ENCODE data around the gene AMPH.

The AMPH gene

GRCh38 chr7:38525857-38526256 lies 105.3 kb downstream of the AMPH start:
- no peak for TF ChIP-seq CTCF (IDR thresholded peaks at IDR 0.05; ENCODE audit: low read depth, low read length)
- TF ChIP-seq EZH2phosphoT487 (IDR thresholded peaks at IDR 0.05; ENCODE audit: low read depth) = no peak
- Histone ChIP-seq H3K27ac (ENCODE audit: low read length) (no peak overlapping the region), H3K9me3 (ENCODE audit: insufficient read depth, low read length) (no peaks in the 10 kb centered on the region), H3K4me1 (ENCODE audit: low read length) (no peaks in the 10 kb centered on the region), H2AFZ (ENCODE audit: low read depth, low read length) (no peak overlapping the region), H3K4me2 (ENCODE audit: low read length) (no peak overlapping the region), H4K20me1 (ENCODE audit: insufficient read depth, low read length) (no peaks in the 10 kb centered on the region), H3K27me3 (ENCODE audit: low read depth, low read length) (no peaks in the 10 kb centered on the region), H3K36me3 (replicated peaks; ENCODE audit: low read depth, low read length) (no peaks in the 10 kb centered on the region), H3K4me3 (ENCODE audit: low read length) (no peak overlapping the region), H3K79me2 (ENCODE audit: low read length) (no peaks in the 10 kb centered on the region), H3K9ac (ENCODE audit: low read length) (no peak overlapping the region)

- H3K4me2 ChIP-seq (ENCODE audit: low read length) = no peak overlapping the region
- H3K27ac ChIP-seq (ENCODE audit: low read length) = no peak overlapping the region
- H4K20me1 ChIP-seq (ENCODE audit: insufficient read depth, low read length) = no peaks in the 10 kb centered on the region
- TF ChIP-seq CTCF (IDR thresholded peaks at IDR 0.05; ENCODE audit: low read depth, low read length) (no peak), EZH2phosphoT487 (IDR thresholded peaks at IDR 0.05; ENCODE audit: low read depth) (no peak)
- no peaks in the 10 kb centered on the region for H3K4me1 ChIP-seq (ENCODE audit: low read length)
- H2AFZ ChIP-seq (ENCODE audit: low read depth, low read length) = no peak overlapping the region
- no peak overlapping the region for H3K9ac ChIP-seq (ENCODE audit: low read length)
- no peaks in the 10 kb centered on the region for H3K27me3 ChIP-seq (ENCODE audit: low read depth, low read length)
- H3K79me2 ChIP-seq (ENCODE audit: low read length) = no peaks in the 10 kb centered on the region
- H3K9me3 ChIP-seq (ENCODE audit: insufficient read depth, low read length) = no peaks in the 10 kb centered on the region
- no peaks in the 10 kb centered on the region for H3K36me3 ChIP-seq (replicated peaks; ENCODE audit: low read depth, low read length)
- H3K4me3 ChIP-seq (ENCODE audit: low read length) = no peak overlapping the region
These were observed 106.4 kb downstream of the AMPH start for GRCh38 chr7:38524786-38525185.

- no peak overlapping the region for H3K27ac ChIP-seq (ENCODE audit: low read length)
- H3K9me3 ChIP-seq (ENCODE audit: insufficient read depth, low read length) = no peaks in the 10 kb centered on the region
- no peak overlapping the region for H3K4me2 ChIP-seq (ENCODE audit: low read length)
- no peak overlapping the region for H2AFZ ChIP-seq (ENCODE audit: low read depth, low read length)
- H3K9ac ChIP-seq (ENCODE audit: low read length) = no peak overlapping the region
- no peak for TF ChIP-seq EZH2phosphoT487 (IDR thresholded peaks at IDR 0.05; ENCODE audit: low read depth)
- no peak for TF ChIP-seq CTCF (IDR thresholded peaks at IDR 0.05; ENCODE audit: low read depth, low read length)
- no peaks in the 10 kb centered on the region for H3K79me2 ChIP-seq (ENCODE audit: low read length)
- H3K36me3 ChIP-seq (replicated peaks; ENCODE audit: low read depth, low read length) = no peaks in the 10 kb centered on the region
- no peak overlapping the region for H3K4me3 ChIP-seq (ENCODE audit: low read length)
- H4K20me1 ChIP-seq (ENCODE audit: insufficient read depth, low read length) = no peaks in the 10 kb centered on the region
- no peaks in the 10 kb centered on the region for H3K4me1 ChIP-seq (ENCODE audit: low read length)
- no peaks in the 10 kb centered on the region for H3K27me3 ChIP-seq (ENCODE audit: low read depth, low read length)
These were observed 110.4 kb downstream of the AMPH start for GRCh38 chr7:38520741-38521140.

GRCh38 chr7:38518541-38518940 lies 112.6 kb downstream of the AMPH start:
- no peak overlapping the region for H3K4me3 ChIP-seq (ENCODE audit: low read length)
- TF ChIP-seq CTCF (IDR thresholded peaks at IDR 0.05; ENCODE audit: low read depth, low read length) = no peak
- no peak for TF ChIP-seq EZH2phosphoT487 (IDR thresholded peaks at IDR 0.05; ENCODE audit: low read depth)
- no peaks in the 10 kb centered on the region for H3K27me3 ChIP-seq (ENCODE audit: low read depth, low read length)
- no peak overlapping the region for H2AFZ ChIP-seq (ENCODE audit: low read depth, low read length)
- H3K9me3 ChIP-seq (ENCODE audit: insufficient read depth, low read length) = no peaks in the 10 kb centered on the region
- no peaks in the 10 kb centered on the region for H4K20me1 ChIP-seq (ENCODE audit: insufficient read depth, low read length)
- H3K36me3 ChIP-seq (replicated peaks; ENCODE audit: low read depth, low read length) = no peaks in the 10 kb centered on the region
- no peaks in the 10 kb centered on the region for H3K4me1 ChIP-seq (ENCODE audit: low read length)
- H3K9ac ChIP-seq (ENCODE audit: low read length) = no peak overlapping the region
- H3K79me2 ChIP-seq (ENCODE audit: low read length) = no peaks in the 10 kb centered on the region
- H3K4me2 ChIP-seq (ENCODE audit: low read length) = no peak overlapping the region
- no peak overlapping the region for H3K27ac ChIP-seq (ENCODE audit: low read length)
